ENCODE results near the gene ARSI. TPM values are rescaled to one million over a fixed set of nuclear protein-coding genes. Genes with fewer than 3 reads are reported as not detected.

Gene ARSI
- total RNA-seq, 1 experiment from 2014 or later: 5.9 TPM

- no peak for TF ChIP-seq AFF4 (CRISPR knock-in tag; IDR thresholded peaks at IDR 0.05; ENCODE audit: borderline replicate concordance)
- TF ChIP-seq HMGXB4 (CRISPR knock-in tag; IDR thresholded peaks at IDR 0.05): no peak
- no peak for TF ChIP-seq NR1H2 (CRISPR knock-in tag; IDR thresholded peaks at IDR 0.05)
Observed at GRCh38 chr5:150298701-150299451, 3.8 kb downstream of the ARSI start (continued).

DNA sequence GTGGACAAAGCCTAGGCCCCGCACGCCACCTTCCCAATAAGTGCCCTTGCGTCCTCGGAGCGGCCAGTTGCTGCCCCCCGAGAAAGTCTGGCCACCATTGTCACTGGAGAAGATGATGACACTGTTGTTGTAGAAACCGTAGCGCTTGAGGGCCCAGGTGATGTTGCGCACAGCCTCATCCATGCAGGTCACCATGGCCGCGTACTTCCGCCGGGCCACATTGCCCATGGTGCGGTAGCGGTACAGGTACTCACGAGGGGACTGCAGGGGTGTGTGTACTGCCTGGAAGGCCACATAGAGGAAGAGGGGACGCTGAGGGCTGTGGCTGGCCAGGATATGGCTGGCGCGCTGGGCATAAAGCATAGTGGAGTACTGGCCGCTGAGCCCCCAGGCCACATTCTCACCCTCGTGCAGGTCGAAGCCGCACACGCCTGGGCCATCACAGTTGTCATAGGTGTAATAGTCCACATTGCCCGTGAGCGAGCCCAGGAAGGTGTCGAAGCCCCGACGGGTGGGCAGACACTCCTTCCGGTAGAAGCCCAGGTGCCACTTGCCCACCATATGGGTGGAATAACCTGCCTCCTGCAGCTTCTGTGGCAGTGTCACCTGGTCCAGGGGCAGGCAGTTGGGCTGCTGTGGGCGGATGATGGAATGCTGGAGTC, 4.6 kb downstream of the ARSI start:
- H3K9me3 Mint-ChIP-seq: no peaks in the 10 kb centered on the region
- ATAC-seq (no peak), DNase-seq (ENCODE audit: low spot score) (no peak)
- no peak overlapping the region for H3K4me3 Mint-ChIP-seq
- H3K27me3 Mint-ChIP-seq (ENCODE audit: low read depth): peaks cover 17% of the 10 kb centered on the region
- ChIA-PET POLR2A (no interaction called here), CTCF (interaction anchor here (2.7 kb wide), 1 partner anchor 8 kb away, joined by 13 read pairs; the partner anchor contains the start of gene CAMK2A)
- no peak overlapping the region for H3K27ac Mint-ChIP-seq
- no peaks in the 10 kb centered on the region for H3K36me3 Mint-ChIP-seq
- no peak for TF ChIP-seq TEAD4 (CRISPR knock-in tag; IDR thresholded peaks at IDR 0.05)
- TF ChIP-seq ZNF138 (CRISPR knock-in tag; conservative IDR thresholded peaks at IDR 0.05): no peak
- no peak for TF ChIP-seq ZNF232 (CRISPR knock-in tag; IDR thresholded peaks at IDR 0.05)
- no peak for TF ChIP-seq SMAD3 (CRISPR knock-in tag; IDR thresholded peaks at IDR 0.05; ENCODE audit: borderline replicate concordance)
- no peak for TF ChIP-seq SMAD4 (CRISPR knock-in tag; IDR thresholded peaks at IDR 0.05)
- TF ChIP-seq SP1 (CRISPR knock-in tag; conservative IDR thresholded peaks at IDR 0.05): no peak
- TF ChIP-seq, protein P1, sequence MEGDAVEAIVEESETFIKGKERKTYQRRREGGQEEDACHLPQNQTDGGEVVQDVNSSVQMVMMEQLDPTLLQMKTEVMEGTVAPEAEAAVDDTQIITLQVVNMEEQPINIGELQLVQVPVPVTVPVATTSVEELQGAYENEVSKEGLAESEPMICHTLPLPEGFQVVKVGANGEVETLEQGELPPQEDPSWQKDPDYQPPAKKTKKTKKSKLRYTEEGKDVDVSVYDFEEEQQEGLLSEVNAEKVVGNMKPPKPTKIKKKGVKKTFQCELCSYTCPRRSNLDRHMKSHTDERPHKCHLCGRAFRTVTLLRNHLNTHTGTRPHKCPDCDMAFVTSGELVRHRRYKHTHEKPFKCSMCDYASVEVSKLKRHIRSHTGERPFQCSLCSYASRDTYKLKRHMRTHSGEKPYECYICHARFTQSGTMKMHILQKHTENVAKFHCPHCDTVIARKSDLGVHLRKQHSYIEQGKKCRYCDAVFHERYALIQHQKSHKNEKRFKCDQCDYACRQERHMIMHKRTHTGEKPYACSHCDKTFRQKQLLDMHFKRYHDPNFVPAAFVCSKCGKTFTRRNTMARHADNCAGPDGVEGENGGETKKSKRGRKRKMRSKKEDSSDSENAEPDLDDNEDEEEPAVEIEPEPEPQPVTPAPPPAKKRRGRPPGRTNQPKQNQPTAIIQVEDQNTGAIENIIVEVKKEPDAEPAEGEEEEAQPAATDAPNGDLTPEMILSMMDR (IDR thresholded peaks at IDR 0.05): no peak
- TF ChIP-seq ZMAT4 (CRISPR knock-in tag; IDR thresholded peaks at IDR 0.05): no peak
- no peak for TF ChIP-seq FOXJ3 (CRISPR knock-in tag; IDR thresholded peaks at IDR 0.05; ENCODE audit: borderline replicate concordance)
- no peak for TF ChIP-seq KAT7 (CRISPR knock-in tag; IDR thresholded peaks at IDR 0.05; ENCODE audit: borderline replicate concordance)
- no peak for TF ChIP-seq MLX (CRISPR knock-in tag; IDR thresholded peaks at IDR 0.05)
- TF ChIP-seq, protein P2, sequence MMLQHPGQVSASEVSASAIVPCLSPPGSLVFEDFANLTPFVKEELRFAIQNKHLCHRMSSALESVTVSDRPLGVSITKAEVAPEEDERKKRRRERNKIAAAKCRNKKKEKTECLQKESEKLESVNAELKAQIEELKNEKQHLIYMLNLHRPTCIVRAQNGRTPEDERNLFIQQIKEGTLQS (CRISPR knock-in tag; conservative IDR thresholded peaks at IDR 0.05): no peak
- TF ChIP-seq MXD4 (CRISPR knock-in tag; IDR thresholded peaks at IDR 0.05; ENCODE audit: borderline replicate concordance): no peak
- TF ChIP-seq NFATC4 (CRISPR knock-in tag; IDR thresholded peaks at IDR 0.05): no peak
- TF ChIP-seq HMGA2 (CRISPR knock-in tag; IDR thresholded peaks at IDR 0.05): no peak
- TF ChIP-seq GRHL2 (CRISPR knock-in tag; IDR thresholded peaks at IDR 0.05; ENCODE audit: insufficient replicate concordance, severe bottlenecking): no peak
- TF ChIP-seq ZNF317 (CRISPR knock-in tag; IDR thresholded peaks at IDR 0.05; ENCODE audit: borderline replicate concordance, low read depth): no peak
- no peak for TF ChIP-seq PRRX2 (CRISPR knock-in tag; IDR thresholded peaks at IDR 0.05)
- peaks cover 28% of the 10 kb centered on the region for H3K4me1 Mint-ChIP-seq
